ENCODE results near the gene CCDC102B.
A peak's percentile ranks its signal among the peaks of the same experiment; 100 is the strongest.
"Not testable (repeated sequence)": the region's sequence is repeated elsewhere in the genome, so short reads cannot be mapped to it uniquely, and the experiment has no call there.

Gene CCDC102B

GRCh38 chr18:68983126-68983525, 185.2 kb downstream of the CCDC102B start:
- no peak for FAIRE-seq

DNA sequence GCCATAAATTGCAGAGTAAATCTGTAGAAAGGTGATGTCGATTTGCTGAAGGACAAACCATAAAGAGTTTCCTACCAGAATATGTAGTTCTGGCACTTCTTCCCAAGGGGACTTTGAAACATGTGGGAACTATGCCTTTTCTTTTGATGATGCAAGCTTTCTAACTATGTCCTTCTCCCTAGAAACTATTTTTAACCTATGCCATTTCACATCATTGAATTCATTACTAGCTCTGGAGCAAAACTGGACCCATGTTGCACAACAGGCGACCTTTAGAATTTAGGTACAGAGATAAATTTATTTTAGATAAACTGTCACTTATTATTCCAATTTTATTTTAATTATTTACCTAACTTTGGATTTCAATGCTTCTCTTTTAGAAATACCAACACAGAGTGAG, 186.5 kb downstream of the CCDC102B start:
- FAIRE-seq: no peak

GRCh38 chr18:68985172-68985820, 187.4 kb downstream of the CCDC102B start:
- FAIRE-seq: no peak

GRCh38 chr18:68991286-68991685, 193.4 kb downstream of the CCDC102B start:
- FAIRE-seq: no peak

GRCh38 chr18:68992719-68993482, 195.0 kb downstream of the CCDC102B start:
- FAIRE-seq: no peak

GRCh38 chr18:68995675-68996074, 197.8 kb downstream of the CCDC102B start:
- no peak for FAIRE-seq

GRCh38 chr18:68997845-68998244, 200.0 kb downstream of the CCDC102B start:
- no peak for FAIRE-seq

DNA sequence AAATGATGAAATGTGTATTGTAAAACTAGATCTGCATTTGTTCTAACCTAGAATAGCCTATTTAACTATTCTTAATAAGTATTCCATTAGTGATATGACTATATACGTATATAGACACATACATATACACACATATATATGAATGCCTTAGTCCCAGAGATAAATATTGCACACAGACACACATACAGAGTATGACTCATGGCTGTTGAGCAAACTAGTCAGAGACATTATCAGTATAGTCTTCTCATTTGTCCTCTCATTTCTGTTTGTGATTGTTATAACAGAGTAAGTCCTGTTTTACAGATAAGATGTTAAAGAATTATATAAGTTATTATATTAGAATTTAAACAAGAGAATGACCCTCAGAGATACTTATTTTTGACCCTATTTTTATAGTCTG, 202.5 kb downstream of the CCDC102B start:
- no peak for FAIRE-seq

DNA sequence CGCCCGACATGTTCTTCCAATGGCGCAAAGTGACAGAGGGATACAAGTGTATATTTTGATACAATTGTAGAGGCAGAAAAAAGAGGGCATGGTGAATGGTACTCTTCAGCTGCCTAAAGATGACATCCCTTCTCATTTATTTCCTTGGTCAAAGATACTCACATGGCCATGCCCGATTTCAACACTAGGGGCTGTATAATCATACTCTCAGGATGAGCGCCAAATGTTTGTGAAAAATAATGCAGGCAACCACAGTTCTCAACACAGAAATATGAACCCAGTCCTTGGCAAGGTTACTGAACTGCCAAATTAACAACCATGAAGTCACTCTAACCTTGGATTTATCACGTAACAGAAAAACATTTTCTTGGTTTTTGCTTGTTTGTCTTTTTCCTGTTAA, 204.4 kb downstream of the CCDC102B start:
- no peak for FAIRE-seq

DNA sequence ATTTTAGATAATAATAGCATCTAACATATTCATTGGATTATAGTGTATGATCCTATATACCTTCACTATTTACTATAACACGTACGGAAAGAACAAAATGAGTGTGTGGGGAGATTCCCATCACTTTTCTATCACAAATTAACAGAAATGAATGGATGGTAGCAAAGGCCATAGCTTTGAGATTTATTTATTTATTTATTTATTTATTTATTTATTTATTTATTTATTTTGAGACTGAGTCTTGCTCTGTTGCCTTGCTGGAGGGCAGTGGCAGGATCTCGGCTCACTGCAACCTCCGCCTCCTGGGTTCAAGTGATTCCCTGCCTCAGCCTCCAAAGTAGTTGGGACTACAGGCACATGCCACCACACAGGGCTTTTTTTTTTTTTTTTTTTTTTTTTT, 208.3 kb downstream of the CCDC102B start:
- not testable (repeated sequence) for FAIRE-seq

DNA sequence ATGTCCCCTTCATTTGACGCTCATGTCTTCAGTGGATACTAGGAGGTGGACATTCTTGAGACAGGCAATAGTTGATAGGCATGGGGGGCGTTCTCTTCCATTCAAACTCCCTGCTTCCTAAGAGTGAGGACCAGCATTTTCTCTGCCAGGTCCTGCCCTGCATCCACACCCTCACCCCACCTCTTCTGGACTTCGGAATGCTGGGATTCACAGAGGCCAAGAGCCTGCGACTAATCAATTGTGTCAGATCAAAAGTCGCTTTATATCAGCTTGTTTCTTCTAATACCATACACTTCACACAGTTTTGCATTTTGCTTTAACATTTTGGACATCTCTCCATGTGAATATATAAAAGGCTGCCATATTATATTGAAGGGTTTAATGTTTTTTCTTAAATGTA, 210.7 kb downstream of the CCDC102B start:
- FAIRE-seq: no peak

DNA sequence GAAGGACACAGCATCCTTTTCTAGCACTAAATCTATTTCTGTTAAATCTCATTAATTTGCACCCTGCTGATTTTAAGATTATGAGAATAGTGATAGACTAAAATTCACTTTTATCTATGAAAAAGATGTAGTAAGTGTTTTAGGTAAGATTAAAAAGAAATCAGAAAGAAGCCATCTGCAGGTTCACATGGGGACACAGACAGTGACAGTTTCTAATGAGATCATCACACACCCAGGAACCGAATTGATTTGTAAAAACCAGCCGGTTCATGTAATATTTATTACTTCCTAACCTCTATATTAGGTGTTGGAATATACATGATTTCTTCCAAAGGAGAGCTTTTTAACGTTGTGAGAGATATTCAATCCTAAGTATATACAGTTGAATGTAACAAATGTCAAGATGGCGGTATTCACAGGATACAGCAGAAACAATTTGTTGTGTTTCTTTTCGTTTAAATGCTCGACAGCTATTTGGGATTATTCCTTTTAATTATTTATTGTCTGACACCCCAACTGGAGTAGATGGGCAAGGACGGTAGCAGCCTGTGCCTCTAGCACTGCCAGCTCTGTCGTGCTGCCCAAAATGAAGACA, 223.4 kb downstream of the CCDC102B start:
- no peak for FAIRE-seq

GRCh38 chr18:69022426-69022825, 224.5 kb downstream of the CCDC102B start:
- FAIRE-seq: no peak

DNA sequence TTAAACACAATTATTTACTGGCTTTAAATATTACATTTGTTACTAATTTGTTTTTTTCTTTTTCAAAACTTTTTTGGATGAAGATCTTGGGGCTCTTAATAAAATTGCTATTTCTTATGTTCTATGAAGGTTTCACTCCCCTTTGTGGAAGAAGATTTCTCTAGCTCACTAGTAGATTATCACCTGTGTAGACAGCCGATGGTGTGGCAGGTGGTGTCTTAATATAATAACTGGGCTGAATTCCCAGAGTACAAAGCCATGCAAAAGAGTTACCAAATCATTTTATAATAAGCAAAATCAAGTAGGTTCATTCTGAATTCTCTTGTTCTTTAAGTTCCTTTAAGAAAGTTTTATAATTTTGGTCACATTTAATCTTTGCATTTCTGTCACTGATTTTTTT, 233.7 kb downstream of the CCDC102B start:
- FAIRE-seq: no peak

DNA sequence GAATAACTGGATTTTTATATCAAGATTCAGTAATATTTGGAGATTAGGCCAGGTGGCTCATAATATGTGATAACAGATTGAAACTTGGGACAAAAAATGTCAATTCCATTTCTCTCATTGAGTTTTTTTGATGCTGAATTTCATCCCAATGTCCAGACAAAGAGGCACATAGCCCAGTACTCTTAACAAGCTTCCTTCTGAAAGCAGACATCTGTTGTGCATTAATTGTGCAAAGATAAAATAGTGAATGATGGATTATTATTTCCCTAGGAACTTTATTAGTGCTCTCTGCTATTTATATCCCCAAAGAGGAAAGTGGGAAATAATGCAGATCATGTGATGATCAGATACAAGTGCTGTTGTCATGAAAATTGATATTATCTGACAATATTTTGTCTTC, 234.1 kb downstream of the CCDC102B start:
- FAIRE-seq: no peak

- no peak for FAIRE-seq
Measured at GRCh38 chr18:69035756-69036155, 237.9 kb downstream of the CCDC102B start.

GRCh38 chr18:69044215-69044614, 246.3 kb downstream of the CCDC102B start:
- no peak for FAIRE-seq

GRCh38 chr18:69064063-69064462, 266.2 kb downstream of the CCDC102B start:
- FAIRE-seq: no peak

DNA sequence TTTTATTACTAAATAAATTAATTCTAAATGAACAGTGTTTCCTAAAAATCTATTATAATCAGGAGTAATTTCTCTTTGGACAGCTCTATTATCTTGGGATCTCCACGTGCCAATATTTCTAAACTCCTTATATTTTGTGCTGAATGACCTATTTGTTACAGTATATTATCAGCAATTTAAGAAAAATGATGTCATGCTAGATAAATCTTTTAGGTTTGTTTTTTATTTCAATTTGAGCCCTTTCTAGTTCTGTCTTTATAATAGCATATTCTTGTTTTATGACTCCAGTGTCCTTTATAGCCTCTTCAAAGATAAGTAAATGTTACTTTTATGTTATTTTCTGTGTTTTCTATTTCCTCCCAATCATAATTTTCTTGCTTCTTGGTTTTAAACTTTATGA, 269.2 kb downstream of the CCDC102B start:
- FAIRE-seq: no peak

GRCh38 chr18:69071680-69072079, 273.8 kb downstream of the CCDC102B start:
- FAIRE-seq: no peak

- FAIRE-seq: no peak
Measured at GRCh38 chr18:69081846-69082245, 284.0 kb downstream of the CCDC102B start.

GRCh38 chr18:69082499-69082898, 284.6 kb downstream of the CCDC102B start:
- FAIRE-seq: no peak

- FAIRE-seq: no peak
Measured at GRCh38 chr18:69085951-69086350, 288.1 kb downstream of the CCDC102B start.

GRCh38 chr18:69088973-69089372, 291.1 kb downstream of the CCDC102B start:
- peak; percentile 55 for FAIRE-seq
